Left hindlimb (tissue), 1 donor: ENCODE results near the gene NSUN4.
"Not testable (repeated sequence)": the region's sequence is repeated elsewhere in the genome, so short reads cannot be mapped to it uniquely, and the experiment has no call there.

Experiments used
- DNase-seq: peaks from one replicate; pipeline ENCODE4 v3.0.0-alpha.2; 2018

NSUN4 gene

GRCh38 chr1:46328182-46328581, 12.4 kb upstream of the NSUN4 start:
- DNase-seq: not testable (repeated sequence)

DNA sequence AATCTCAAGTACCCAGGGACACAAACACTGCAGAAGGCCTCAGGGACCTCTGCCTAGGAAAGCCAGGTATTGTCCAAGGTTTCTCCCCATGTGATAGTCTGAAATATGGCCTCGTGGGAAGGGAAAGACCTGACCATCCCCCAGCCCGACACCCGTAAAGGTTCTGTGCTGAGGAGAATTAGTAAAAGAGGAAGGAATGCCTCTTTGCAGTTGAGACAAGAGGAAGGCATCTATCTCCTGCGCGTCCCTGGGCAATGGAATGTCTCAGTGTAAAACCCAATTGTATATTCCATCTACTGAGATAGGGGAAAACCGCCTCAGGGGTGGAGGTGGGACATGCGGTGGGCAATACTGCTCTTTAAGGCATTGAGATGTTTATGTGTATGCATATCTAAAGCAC, 10.8 kb upstream of the NSUN4 start:
- not testable (repeated sequence) for DNase-seq

DNA sequence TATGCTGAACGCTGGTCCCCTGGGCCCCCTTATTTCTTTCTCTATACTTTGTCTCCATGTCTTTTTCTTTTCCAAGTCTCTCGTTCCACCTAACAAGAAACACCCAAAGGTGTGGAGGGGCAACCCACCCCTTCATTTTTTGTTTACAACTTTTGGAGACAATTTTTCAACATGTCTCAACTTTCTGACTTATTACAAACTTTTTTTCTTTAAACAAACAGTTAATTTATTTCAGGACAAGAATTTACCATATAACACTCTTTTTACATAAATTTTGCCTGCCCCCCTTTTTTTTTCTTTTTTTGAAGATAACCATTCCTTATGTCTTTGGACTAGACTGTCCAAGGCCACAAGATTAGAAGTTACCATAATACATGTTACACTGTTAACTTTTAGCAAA, 10.2 kb upstream of the NSUN4 start:
- not testable (repeated sequence) for DNase-seq

DNA sequence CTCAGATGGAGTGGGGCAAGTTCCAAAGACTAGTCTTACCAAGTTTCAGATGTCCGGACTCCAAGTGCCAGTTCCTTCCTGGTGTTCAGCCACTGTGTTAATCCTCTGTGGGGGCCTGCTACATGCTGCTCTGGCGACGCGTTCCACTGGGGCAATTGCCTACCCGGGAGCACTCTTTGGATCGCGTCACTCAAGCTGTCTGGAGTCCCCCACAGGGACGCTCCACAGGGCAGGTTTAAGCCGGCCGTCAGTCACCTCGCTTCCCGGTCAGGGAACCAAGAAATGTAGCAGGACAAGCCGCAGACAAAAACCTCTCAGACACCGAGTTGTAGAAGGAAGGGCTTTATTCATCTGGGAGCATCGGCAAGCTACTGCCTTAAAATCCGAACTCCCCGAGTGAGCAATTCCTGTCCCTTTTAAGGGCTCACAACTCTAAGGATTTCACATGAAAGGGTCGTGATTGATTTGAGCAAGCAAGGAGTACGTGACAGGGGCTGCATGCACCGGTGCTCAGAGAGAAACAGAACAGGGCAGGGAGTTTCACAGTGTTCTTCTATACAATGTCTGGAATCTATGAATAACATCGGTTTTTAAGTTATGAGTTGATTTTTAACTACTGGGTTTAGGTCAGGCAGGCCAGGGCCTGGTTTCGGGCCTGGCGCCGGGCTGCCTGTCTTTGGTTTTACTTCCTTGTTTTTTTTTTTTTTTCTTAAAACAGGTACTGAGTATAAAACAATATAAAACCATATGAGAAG, 8.6 kb upstream of the NSUN4 start:
- DNase-seq: not testable (repeated sequence)

DNA sequence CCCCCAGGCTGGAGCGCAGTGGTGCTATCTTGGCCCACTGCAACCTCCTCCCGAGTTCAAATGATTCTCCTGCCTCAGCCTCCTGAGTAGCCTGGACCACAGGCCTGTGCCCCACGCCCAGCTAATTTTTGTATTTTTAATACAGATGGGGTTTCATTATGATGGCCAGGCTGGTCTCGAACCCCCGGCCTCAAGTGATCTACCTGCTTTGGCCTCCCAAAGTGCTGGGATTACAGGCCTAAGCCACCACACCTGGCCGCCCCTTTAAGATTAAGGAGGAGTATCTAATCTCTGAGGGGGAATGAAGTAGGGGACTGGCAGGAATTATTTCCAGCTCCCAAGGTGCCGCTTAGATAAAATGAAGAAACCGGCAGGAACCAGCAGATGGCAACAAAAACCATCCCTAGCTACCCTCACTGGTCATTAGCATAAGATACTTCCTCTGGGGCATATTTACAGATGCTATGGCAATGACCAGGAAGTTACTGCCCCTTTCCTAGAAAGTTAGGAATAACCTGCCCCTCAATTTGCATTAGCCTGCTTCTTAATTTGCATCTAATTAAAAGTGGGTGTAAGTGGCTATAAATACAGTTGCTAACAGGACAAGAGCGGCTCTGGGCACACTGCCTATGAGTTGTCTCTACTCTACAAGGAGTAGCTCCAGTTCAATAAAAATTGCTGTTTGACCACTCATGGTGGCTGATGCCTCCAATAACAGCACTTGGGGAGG, 7.1 kb upstream of the NSUN4 start:
- no peak for DNase-seq

DNA sequence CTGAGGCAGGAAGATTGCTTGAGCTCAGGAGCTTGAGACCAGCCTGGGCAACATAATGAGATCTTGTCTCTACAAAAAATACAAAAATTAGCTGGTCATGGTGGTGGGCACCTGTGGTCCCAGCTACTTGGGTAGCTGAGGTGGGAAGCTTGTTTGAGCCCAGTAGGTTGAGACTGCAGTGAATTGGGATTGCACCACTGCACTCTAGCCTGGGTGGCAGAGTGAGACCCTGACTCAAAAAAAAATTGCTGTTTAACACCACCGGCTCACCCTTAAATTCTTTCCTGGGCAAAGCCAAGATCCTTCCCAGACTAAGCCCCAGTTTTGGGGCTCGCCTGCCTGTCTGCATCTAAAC, 6.6 kb upstream of the NSUN4 start:
- no peak for DNase-seq

- DNase-seq: no peak
Observed at GRCh38 chr1:46335081-46335480, 5.5 kb upstream of the NSUN4 start.

DNA sequence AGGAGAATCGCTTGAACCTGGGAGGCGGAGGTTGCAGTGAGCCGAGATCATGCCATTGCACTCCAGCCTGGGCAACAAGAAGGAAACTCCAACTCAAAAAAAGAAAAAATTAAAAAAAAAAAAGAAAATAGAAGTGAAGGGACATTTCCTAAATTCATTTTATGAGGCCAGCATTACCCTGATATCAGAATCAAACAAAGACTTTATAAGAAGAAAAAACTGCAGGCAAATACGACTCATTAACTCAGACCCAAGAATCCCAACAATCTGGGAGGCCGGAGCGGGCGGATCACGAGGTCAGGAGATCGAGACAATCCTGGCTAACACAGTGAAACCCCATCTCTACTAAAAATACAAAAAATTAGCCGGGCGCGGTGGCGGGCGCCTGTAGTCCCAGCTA, 3.2 kb upstream of the NSUN4 start:
- not testable (repeated sequence) for DNase-seq

- peak; percentile 30 for DNase-seq
Observed at GRCh38 chr1:46341222-46342083, 846 bp downstream of the NSUN4 start.

GRCh38 chr1:46342084-46342656, 1.6 kb downstream of the NSUN4 start:
- no peak for DNase-seq

DNA sequence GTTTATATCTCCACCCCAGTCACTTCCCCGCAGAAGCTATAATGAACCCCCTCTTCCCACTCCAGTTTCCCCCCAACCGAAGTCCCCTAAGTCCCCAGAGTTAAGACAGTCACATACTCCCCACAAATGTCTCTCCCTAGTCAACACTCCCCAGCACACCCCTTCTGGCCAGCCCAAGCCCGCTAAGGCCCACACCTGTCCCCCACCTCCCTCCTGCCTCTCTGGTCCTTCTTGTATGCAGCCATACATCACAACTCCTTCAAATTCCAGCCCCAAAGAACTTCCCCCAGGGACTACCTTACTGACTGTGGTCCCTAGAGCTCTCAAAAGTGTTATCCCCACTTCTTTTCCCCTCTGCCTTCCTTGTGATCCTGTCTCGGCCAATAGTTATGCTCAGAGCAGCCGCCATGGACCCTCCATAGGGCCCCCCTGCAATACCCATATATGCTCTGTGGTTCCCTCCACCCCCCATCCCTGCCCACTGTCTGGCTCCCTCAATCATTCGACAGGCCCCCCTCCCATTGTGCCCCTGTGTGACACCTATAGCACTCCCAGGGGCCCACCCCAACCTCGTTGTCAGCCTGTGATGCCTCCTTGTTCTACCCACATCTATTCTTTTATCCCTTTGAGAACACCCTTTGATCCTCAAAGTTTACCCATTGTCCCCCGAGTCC, 2.2 kb downstream of the NSUN4 start:
- no peak for DNase-seq

GRCh38 chr1:46343351-46343695, 2.7 kb downstream of the NSUN4 start:
- no peak for DNase-seq

- DNase-seq: no peak
Observed at GRCh38 chr1:46343705-46344104, 3.1 kb downstream of the NSUN4 start.

GRCh38 chr1:46344481-46344880, 3.9 kb downstream of the NSUN4 start:
- DNase-seq: no peak

- no peak for DNase-seq
Observed at GRCh38 chr1:46345281-46345680, 4.7 kb downstream of the NSUN4 start.

- no peak for DNase-seq
Observed at GRCh38 chr1:46352363-46352762, 11.8 kb downstream of the NSUN4 start.

DNA sequence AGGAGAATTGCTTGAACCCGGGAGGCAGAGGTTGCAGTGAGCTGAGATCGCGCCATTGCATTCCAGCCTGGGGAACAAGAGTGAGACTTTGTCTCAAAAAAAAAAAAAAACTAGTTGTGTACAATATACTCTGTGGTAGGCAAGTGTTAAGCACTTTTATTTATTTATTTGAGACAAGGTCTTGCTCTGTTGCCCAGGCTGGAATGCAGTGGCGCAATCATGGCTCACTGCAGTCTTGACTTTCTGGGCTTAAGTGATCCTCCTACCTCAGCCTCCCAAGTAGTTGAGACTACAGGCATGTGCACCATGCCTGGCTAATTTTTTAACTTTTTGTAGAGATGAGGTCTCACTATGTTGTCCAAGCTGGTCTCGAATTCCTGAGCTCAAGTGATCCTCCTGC, 15.3 kb downstream of the NSUN4 start:
- DNase-seq: not testable (repeated sequence)

DNA sequence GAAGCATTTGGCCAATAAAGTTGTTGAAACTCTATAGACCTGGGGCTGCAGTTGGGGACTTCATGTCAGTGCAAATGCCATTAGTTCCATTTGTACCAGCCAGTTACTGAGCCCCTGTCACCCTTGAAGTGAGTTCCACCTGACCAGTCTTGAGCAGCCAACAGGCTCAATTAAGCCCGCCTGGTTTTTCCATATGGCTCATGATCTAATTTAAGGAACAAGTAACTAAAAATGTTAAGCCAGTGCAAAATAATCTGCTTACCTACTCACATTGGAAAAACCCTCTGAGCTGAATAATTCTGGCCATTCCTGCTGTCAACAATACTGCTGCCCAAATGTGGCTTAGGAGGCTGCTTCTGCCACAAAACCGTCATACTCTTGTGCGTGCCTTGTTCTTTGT, 21.6 kb downstream of the NSUN4 start:
- no peak for DNase-seq

- no peak for DNase-seq
Observed at GRCh38 chr1:46363121-46363520, 22.5 kb downstream of the NSUN4 start.

DNA sequence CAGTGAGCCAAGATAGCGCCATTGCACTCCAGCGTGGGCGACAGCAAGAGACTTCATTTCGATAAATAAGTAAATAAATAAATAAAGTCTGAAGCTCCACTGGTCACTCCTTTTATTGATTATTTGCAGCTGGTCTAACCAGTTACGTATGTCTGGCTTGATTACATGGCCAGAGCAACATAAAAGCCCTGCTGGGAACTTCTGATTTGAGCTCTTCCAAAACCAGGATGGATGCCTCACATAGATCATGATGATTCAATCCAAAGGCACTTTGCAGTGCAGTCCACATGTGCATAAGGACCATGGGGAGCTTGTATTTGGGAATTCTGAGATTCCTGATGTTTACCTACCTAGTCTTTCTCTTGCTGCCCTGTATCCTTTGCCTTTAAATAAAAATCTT, 24.0 kb downstream of the NSUN4 start:
- no peak for DNase-seq

GRCh38 chr1:46365796-46366195, 25.2 kb downstream of the NSUN4 start:
- DNase-seq: not testable (repeated sequence)

GRCh38 chr1:46367072-46367471, 26.5 kb downstream of the NSUN4 start:
- DNase-seq: no peak

- DNase-seq: not testable (repeated sequence)
Observed at GRCh38 chr1:46367701-46368100, 27.1 kb downstream of the NSUN4 start.
